Prostate gland (tissue), 2 donors: Measurements from ENCODE around the gene IGDCC3. TPM values are rescaled to one million over a fixed set of nuclear protein-coding genes. Genes with fewer than 3 reads are reported as not detected.
"Not testable (repeated sequence)": the region's sequence is repeated elsewhere in the genome, so short reads cannot be mapped to it uniquely, and the experiment has no call there.

Source experiments
- DNase-seq: peaks from one replicate; pipeline ENCODE4 v3.0.0-alpha.2; 2019; ENCODE audit warnings: low spot score
- H3K27ac ChIP-seq, 2 donors: fragments of 200-600 bp; sonication (generic); 2 replicates each; pipeline ENCODE4 v1.5.1; 2017 to 2019
- H3K27me3 ChIP-seq: fragments of 200-600 bp; sonication (generic); replicated peaks from 2 replicates; pipeline ENCODE4 v1.5.1; 2019; ENCODE audit not compliant: insufficient read depth
- H3K36me3 ChIP-seq, 2 donors: fragments of 200-600 bp; sonication (generic); 1 replicate in 1 of 2; 2 replicates in 1 of 2; pipeline versions ENCODE4 v1.5.1 to v1.8.1; 2017 to 2019
- H3K4me1 ChIP-seq: fragments of 200-600 bp; sonication (generic); replicated peaks from 2 replicates; pipeline ENCODE4 v1.5.1; 2019
- H3K4me3 ChIP-seq, 2 donors: fragments of 200-600 bp; sonication (generic); 2 replicates each; pipeline ENCODE4 v1.5.1; 2017 to 2019
- H3K9me3 ChIP-seq: fragments of 200-600 bp; sonication (generic); 2 replicates; pipeline ENCODE4 v1.5.1; 2017
- CTCF ChIP-seq, 4 experiments: fragments of 200-600 bp in 2 of 4; fragments of 450-650 bp in 2 of 4; sonication (generic) in 2 of 4; IDR thresholded peaks; 1 replicate in 3 of 4; 2 replicates in 1 of 4; pipeline ENCODE4 v1.5.1; 2016 to 2019; ENCODE audit warnings: antibody characterized with exemption in 4 of 4, mild to moderate bottlenecking in 2 of 4, moderate library complexity in 2 of 4
- POLR2A ChIP-seq: fragments of 450-650 bp; IDR thresholded peaks from one replicate; pipeline ENCODE4 v1.6.1; 2016; ENCODE audit warnings: antibody characterized with exemption, mild to moderate bottlenecking
- POLR2AphosphoS5 ChIP-seq: sonication (generic); formaldehyde crosslinking; IDR thresholded peaks from one replicate; pipeline ENCODE4 v1.6.1; 2017; ENCODE audit warnings: antibody characterized with exemption
- WGBS: methylation state at CpG from one replicate; pipeline ENCODE4 v1.1.5; 2018; 5-methylcytosine and 5-hydroxymethylcytosine counted together
- intact Hi-C: fragments of 100-400 bp; cut with DNase I; formaldehyde crosslinking; loops from one replicate; pipeline ENCODE4 v1.14.2; 2022
- total RNA-seq, 2 donors: library from RNA; depleted of rRNA; stranded (reverse); fragments of >200 nt; gene quantifications; one replicate each; pipeline ENCODE4 v1.1.0, GENCODE V29; 2016

IGDCC3 gene
- total RNA-seq, 2 donors from 2014 or later: 0.05 to 2.7 TPM

GRCh38 chr15:65360506-65360905, 17.3 kb downstream of the IGDCC3 start:
- TF ChIP-seq CTCF (IDR thresholded peaks at IDR 0.05) (no peak), POLR2A (no peak)
- Histone ChIP-seq H3K4me3 (no peak overlapping the region), H3K27me3 (no peaks in the 10 kb centered on the region), H3K36me3 (no peaks in the 10 kb centered on the region), H3K9me3 (no peaks in the 10 kb centered on the region), H3K27ac (no peak overlapping the region), H3K4me1 (no peaks in the 10 kb centered on the region)
- WGBS: 88% methylated on average over 1 of the region's 1 CpG
- intact Hi-C loops: no loop called here
- no peak for DNase-seq

- Histone ChIP-seq H3K4me1 (no peaks in the 10 kb centered on the region), H3K27ac (no peak overlapping the region), H3K4me3 (peak overlapping the region; percentile 24 to 32), H3K9me3 (no peaks in the 10 kb centered on the region), H3K27me3 (no peaks in the 10 kb centered on the region), H3K36me3 (no peaks in the 10 kb centered on the region)
- intact Hi-C loops: no loop called here
- TF ChIP-seq POLR2AphosphoS5 (no peak), CTCF (IDR thresholded peaks at IDR 0.05) (no peak), POLR2A (no peak)
- no peak for DNase-seq
- 17% methylated on average over 17 of the region's 17 CpGs for WGBS
Observed at GRCh38 chr15:65355988-65356353, 21.8 kb downstream of the IGDCC3 start.

- no peak for DNase-seq
- H3K27ac ChIP-seq: no peak overlapping the region
- intact Hi-C loops: no loop called here
- peak overlapping the region; percentile 24 to 32 for H3K4me3 ChIP-seq
- H3K4me1 ChIP-seq: no peaks in the 10 kb centered on the region
- no peaks in the 10 kb centered on the region for H3K27me3 ChIP-seq
- H3K9me3 ChIP-seq: no peaks in the 10 kb centered on the region
- 4% methylated on average over 52 of the region's 85 CpGs for WGBS
- no peaks in the 10 kb centered on the region for H3K36me3 ChIP-seq
- TF ChIP-seq POLR2A (no peak), POLR2AphosphoS5 (no peak), CTCF (IDR thresholded peaks at IDR 0.05) (no peak)
Observed at GRCh38 chr15:65355173-65355987, 22.4 kb downstream of the IGDCC3 start.

- Histone ChIP-seq H3K4me1 (no peaks in the 10 kb centered on the region), H3K27ac (no peak overlapping the region), H3K27me3 (no peaks in the 10 kb centered on the region), H3K36me3 (no peaks in the 10 kb centered on the region), H3K9me3 (no peaks in the 10 kb centered on the region), H3K4me3 (no peak overlapping the region)
- DNase-seq: no peak
- TF ChIP-seq POLR2AphosphoS5: no peak
- no peak for TF ChIP-seq POLR2A
- TF ChIP-seq CTCF (IDR thresholded peaks at IDR 0.05): no peak
- WGBS: 70% methylated on average over 7 of the region's 10 CpGs
- intact Hi-C loops: no loop called here
Observed at GRCh38 chr15:65354835-65355172, 23.0 kb downstream of the IGDCC3 start.

- DNase-seq, H3K36me3 ChIP-seq, H3K9me3 ChIP-seq, H3K27ac ChIP-seq, H3K27me3 ChIP-seq, H3K4me3 ChIP-seq, intact Hi-C loops, H3K4me1 ChIP-seq: not testable (repeated sequence)
- WGBS: 72% methylated on average over 1 of the region's 1 CpG
Observed at GRCh38 chr15:65351972-65352371, 25.8 kb downstream of the IGDCC3 start.
